ENCODE measurements around the gene TPO.

The TPO gene

DNA sequence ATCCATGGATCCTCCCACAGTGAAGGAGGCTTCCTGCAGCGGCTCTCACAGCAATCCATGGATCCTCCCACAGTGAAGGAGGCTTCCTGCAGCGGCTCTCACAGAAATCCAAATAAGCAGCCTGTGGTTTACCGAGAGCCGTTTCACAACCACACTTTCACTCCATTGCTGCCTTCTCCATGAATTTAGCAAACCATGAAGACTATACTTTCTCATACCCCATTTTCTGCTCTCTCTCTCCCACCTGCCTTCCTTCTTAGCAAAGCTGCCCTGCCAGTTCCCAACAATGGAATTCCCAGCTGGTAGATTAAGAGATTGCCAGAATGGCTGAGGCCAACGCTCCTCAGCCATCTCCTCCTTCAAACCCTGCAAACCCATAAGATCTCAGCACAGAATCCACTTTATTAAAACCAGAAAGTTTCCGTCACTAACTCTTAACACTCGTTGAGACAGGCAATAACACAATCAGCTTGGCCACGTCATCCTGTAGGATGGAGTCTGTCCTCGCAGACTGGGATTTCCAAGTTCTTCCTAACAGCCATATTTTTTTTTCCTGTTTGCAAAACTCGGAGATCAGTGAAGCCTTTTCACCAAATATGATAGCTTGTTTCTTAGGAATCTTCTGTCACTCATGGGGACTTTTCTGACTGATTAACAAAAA, 168.8 kb downstream of the TPO start:
- Mint-ChIP-seq H3K27ac (no peak overlapping the region), H3K4me1 (ENCODE audit: low read depth in 2 of 2) (no peaks in the 10 kb centered on the region), H3K9me3 (peaks cover 5 to 8% of the 10 kb centered on the region in 2 donors), H3K4me3 (no peak overlapping the region), H3K36me3 (ENCODE audit: insufficient read depth) (no peaks in the 10 kb centered on the region), H3K27me3 (peaks cover 7 to 9% of the 10 kb centered on the region in 2 donors)
- ATAC-seq (replicated peaks): no peak
- DNase-seq: no peak

DNA sequence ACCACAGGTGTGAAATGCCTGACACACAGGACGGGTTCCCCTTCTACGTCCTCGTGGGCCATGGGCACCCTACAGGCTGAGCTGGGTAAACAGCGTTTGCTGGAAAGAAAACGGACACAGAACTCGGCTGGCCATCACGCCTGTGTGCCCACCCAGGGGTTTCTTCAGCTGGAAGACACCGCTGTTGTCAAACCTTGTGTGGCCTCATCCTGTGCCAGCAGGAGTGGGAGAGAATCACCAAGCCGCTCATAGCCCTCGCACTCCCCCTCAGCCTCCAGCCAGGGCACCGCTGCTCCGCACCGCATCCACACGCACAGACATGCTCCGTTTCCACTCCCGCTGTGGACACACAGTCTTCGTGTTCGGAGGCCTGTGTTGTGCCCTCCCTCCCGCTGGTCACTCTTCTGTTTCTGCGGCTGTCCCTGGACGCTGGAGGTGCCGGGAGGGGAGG, 169.7 kb downstream of the TPO start:
- Mint-ChIP-seq H3K27me3 (peaks cover 7 to 15% of the 10 kb centered on the region in 2 donors), H3K36me3 (ENCODE audit: insufficient read depth) (peaks cover 3% of the 10 kb centered on the region), H3K4me3 (no peak overlapping the region), H3K4me1 (ENCODE audit: low read depth in 2 of 2) (no peaks in the 10 kb centered on the region), H3K9me3 (peaks cover 5 to 8% of the 10 kb centered on the region in 2 donors), H3K27ac (no peak overlapping the region)
- ATAC-seq (replicated peaks) (no peak), DNase-seq (no peak)

DNA sequence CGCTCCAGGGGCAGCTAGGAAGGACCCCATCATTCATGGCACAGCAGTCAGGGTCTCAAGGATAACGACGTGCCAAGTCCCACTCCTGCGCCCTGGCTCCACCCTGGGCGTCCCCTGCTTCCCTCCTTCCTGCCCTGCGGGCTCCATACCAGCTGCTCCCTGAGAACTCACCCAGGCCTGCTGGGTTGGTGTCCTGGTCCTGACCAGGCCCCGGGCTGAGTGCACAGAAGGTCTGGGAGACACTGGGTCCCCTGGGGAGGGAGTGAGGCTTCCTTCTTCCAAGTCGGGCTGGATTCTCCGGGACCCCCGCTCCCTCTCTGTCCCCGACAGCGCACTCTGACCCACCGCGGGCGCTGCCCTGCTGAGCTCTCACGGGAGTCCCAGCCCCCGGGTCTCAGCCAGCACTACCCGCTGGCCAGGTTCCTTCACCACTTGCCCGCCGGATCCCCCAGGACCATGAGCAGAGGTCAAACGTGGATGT, 170.8 kb downstream of the TPO start:
- DNase-seq (no peak), ATAC-seq (replicated peaks) (no peak)
- Mint-ChIP-seq H3K27me3 (peaks cover 7 to 22% of the 10 kb centered on the region in 2 donors), H3K4me1 (ENCODE audit: low read depth in 2 of 2) (no peaks in the 10 kb centered on the region), H3K36me3 (ENCODE audit: insufficient read depth) (peaks cover 3% of the 10 kb centered on the region), H3K9me3 (peaks cover 5 to 8% of the 10 kb centered on the region in 2 donors), H3K4me3 (no peak overlapping the region), H3K27ac (no peak overlapping the region)

DNA sequence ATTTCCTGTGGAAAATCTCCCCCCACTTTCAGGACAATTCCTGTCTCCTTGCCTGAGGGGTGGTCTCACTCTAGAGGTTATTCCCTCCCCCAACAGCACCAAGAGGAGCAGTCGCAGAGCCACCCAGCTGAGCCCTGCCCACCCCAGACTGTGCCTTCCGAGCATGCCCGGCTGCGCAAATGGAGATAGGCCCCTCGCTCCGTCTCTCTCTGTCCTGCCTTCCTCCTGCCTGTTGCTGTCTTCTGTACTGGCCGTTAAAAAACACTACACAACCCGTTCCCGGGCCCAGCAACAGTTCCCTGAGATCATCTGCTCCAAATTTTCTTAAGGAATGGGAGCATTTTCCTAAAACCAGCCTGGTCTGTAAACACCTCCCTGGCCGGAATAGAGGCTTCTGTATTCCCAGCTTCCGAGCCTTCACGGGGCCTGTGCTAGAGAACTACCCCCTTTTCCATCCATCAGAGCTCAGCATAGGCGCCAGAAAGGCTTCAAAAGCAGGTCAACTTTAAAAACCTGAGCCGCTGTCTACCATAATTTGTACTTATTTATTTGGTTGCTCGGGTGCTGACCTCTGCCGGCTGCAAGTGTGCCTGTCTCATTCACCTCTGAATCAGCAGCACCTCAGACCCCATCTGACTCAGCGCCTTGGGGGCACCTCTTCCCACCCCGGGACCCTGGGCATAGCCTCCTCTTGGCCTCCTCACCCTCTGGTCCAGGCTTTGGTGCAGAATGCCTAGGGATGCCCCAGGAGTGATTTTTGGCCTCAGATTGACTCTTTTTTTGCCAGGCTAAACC, 171.6 kb downstream of the TPO start:
- Mint-ChIP-seq H3K36me3 (ENCODE audit: insufficient read depth) (peaks cover 3% of the 10 kb centered on the region), H3K9me3 (peaks cover 5 to 8% of the 10 kb centered on the region in 2 donors), H3K4me3 (no peak overlapping the region), H3K27ac (no peak overlapping the region), H3K27me3 (peaks cover 9 to 29% of the 10 kb centered on the region in 2 donors), H3K4me1 (ENCODE audit: low read depth in 2 of 2) (no peaks in the 10 kb centered on the region)
- DNase-seq (no peak), ATAC-seq (replicated peaks) (no peak)

DNA sequence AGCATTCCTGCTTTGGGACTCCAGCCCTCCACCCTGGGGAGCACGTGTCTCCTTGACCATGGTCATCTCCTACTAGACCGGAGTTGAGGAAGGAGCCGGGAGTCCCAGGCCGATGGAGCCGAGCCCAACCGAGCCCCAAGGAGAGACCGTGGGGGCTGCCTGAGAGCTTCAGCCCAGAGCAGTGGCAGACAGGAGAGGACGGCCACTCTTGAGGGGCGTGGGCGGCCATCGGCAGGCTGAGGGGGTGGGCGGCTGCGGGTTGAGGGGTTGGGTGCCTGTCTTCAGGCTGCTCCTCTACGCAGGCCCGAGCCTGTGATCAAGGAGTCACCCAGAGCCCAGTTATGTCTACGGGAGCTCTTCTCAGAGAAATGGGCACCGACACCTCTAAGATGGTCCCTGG, 172.4 kb downstream of the TPO start:
- Mint-ChIP-seq H3K27ac (no peak overlapping the region), H3K4me3 (no peak overlapping the region), H3K36me3 (ENCODE audit: insufficient read depth) (peaks cover 3% of the 10 kb centered on the region), H3K27me3 (peaks cover 16 to 37% of the 10 kb centered on the region in 2 donors), H3K9me3 (peaks cover 4 to 8% of the 10 kb centered on the region in 2 donors), H3K4me1 (ENCODE audit: low read depth in 2 of 2) (no peaks in the 10 kb centered on the region)
- DNase-seq (no peak), ATAC-seq (replicated peaks) (no peak)

- Mint-ChIP-seq H3K4me3 (no peak overlapping the region), H3K27me3 (peaks cover 24 to 44% of the 10 kb centered on the region in 2 donors), H3K4me1 (ENCODE audit: low read depth in 2 of 2) (no peaks in the 10 kb centered on the region), H3K27ac (no peak overlapping the region), H3K9me3 (peaks cover 4 to 8% of the 10 kb centered on the region in 2 donors), H3K36me3 (ENCODE audit: insufficient read depth) (peaks cover 3% of the 10 kb centered on the region)
- ATAC-seq (replicated peaks): no peak
- DNase-seq: no peak
These were observed 173.1 kb downstream of the TPO start for GRCh38 chr2:1586251-1586922.

GRCh38 chr2:1586923-1587840, 173.9 kb downstream of the TPO start:
- ATAC-seq (replicated peaks) (no peak), DNase-seq (no peak)

GRCh38 chr2:1588051-1588977, 175.1 kb downstream of the TPO start:
- no peaks in the 10 kb centered on the region for H3K4me1 Mint-ChIP-seq (ENCODE audit: low read depth in 2 of 2)
- H3K36me3 Mint-ChIP-seq (ENCODE audit: insufficient read depth): peaks cover 3% of the 10 kb centered on the region
- peaks cover 17 to 37% of the 10 kb centered on the region in 2 donors for H3K27me3 Mint-ChIP-seq
- H3K4me3 Mint-ChIP-seq: no peak overlapping the region
- no peaks in the 10 kb centered on the region for H3K9me3 Mint-ChIP-seq
- DNase-seq (no peak), ATAC-seq (replicated peaks) (no peak)
- H3K27ac Mint-ChIP-seq: no peak overlapping the region

More at GRCh38 chr2:1586923-1587840, 173.9 kb downstream of the TPO start:
- H3K36me3 Mint-ChIP-seq (ENCODE audit: insufficient read depth): peaks cover 3% of the 10 kb centered on the region
- H3K4me1 Mint-ChIP-seq (ENCODE audit: low read depth in 2 of 2): no peaks in the 10 kb centered on the region
- H3K27ac Mint-ChIP-seq: no peak overlapping the region
- H3K9me3 Mint-ChIP-seq: peaks cover 2 to 4% of the 10 kb centered on the region in 2 donors
- H3K27me3 Mint-ChIP-seq: peaks cover 20 to 40% of the 10 kb centered on the region in 2 donors
- H3K4me3 Mint-ChIP-seq: no peak overlapping the region

DNA sequence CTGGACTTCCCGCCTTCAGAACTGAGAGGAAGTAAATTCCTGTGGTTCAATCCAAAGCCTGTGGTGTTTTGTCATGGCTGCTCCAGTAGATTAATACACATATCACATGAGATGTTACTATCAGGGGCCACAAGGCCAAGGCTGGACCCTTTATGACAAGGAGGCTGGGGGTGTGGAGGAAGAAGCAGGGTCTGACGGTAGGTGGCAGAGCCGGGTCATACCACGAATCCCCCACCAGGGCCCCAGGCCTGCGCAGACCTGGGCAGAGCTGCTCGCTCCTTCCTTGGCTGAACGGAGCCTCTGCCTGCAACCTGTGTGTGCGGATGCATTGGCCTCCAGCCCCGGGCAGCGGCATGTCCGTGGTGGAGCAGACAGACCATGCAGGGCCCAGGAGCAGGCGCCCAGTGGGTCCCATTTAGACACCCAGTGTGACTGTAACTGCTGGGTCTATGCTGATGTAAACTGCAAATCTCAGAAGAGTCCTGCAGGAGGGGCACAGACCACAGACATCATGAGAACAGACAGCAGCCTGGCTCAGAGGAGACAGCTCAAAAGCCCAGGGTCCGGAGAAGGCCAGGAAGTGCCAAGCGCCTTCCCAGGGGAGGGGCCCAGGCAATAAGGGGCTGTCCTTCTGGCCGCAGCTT, 175.8 kb downstream of the TPO start:
- ATAC-seq (replicated peaks) (no peak), DNase-seq (no peak)
- Mint-ChIP-seq H3K4me3 (no peak overlapping the region), H3K36me3 (ENCODE audit: insufficient read depth) (peaks cover 3% of the 10 kb centered on the region), H3K9me3 (no peaks in the 10 kb centered on the region), H3K27me3 (peaks cover 17 to 37% of the 10 kb centered on the region in 2 donors), H3K4me1 (ENCODE audit: low read depth in 2 of 2) (no peaks in the 10 kb centered on the region), H3K27ac (no peak overlapping the region)

DNA sequence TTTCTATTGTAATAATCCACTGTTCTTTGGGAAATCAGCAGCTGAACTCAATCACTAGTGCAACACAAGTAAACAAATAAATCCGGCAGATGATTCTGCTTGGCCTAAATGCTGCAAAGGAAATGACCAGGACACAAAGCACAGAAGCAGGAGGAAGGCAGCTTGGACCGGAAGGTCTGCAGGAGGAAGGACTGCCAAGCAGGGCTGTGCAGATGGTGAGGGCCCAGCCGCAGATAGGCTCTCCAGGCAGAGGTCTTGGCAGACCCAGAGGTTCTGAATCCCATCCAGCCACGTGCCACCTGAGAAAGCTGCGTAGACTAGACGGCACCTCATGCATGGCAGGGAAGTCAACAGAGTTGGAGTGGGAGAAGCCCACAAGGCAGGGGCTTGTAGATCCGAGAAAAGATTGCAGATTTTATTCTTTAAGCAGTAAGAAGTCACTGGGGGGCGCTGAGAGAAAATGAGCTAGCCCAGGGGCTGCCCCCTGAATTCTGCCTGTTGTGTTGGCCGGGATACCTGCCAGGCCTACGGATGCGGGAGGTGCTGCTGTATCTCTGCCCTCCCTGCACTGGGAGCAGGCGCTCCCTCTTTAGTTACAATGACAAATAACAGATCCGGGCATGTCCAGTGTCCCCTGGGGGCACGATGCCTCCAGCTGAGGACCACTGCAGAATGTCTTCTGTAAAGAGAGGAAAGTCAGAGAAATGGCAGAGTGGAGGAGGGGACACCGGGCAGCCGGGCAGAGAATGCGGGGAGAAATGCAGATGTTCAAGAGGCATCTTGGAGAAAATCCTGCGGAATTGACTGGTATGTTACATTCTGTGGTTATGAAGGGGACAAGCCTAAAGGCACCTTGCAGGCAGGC, 177.6 kb downstream of the TPO start:
- H3K27ac Mint-ChIP-seq: no peak overlapping the region
- peaks cover 17 to 37% of the 10 kb centered on the region in 2 donors for H3K27me3 Mint-ChIP-seq
- H3K9me3 Mint-ChIP-seq: no peaks in the 10 kb centered on the region
- no peak for ATAC-seq (replicated peaks)
- H3K4me1 Mint-ChIP-seq (ENCODE audit: low read depth in 2 of 2): no peaks in the 10 kb centered on the region
- no peak for DNase-seq
- H3K36me3 Mint-ChIP-seq (ENCODE audit: insufficient read depth): peaks cover 3% of the 10 kb centered on the region
- no peak overlapping the region for H3K4me3 Mint-ChIP-seq

- Mint-ChIP-seq H3K27me3 (peaks cover 17 to 37% of the 10 kb centered on the region in 2 donors), H3K36me3 (ENCODE audit: insufficient read depth) (peaks cover 3% of the 10 kb centered on the region), H3K9me3 (no peaks in the 10 kb centered on the region), H3K4me3 (no peak overlapping the region), H3K27ac (no peak overlapping the region), H3K4me1 (ENCODE audit: low read depth in 2 of 2) (no peaks in the 10 kb centered on the region)
- DNase-seq (no peak), ATAC-seq (replicated peaks) (no peak)
These were observed 178.2 kb downstream of the TPO start for GRCh38 chr2:1591461-1591770.
